Measurements from ENCODE around the gene GORAB. TPM values are rescaled to one million over a fixed set of nuclear protein-coding genes. Genes with fewer than 3 reads are reported as not detected.

Gene GORAB
- 1 to 10 TPM; 8.2 to 9.5 TPM for total RNA-seq

- peaks cover 9% of the 10 kb centered on the region for H3K4me1 Mint-ChIP-seq (ENCODE audit: low read depth)
- H3K27ac Mint-ChIP-seq: no peak within 1 kb of the TSS
- no peaks in the 10 kb centered on the region for H3K27me3 Mint-ChIP-seq
- ChIA-PET CTCF (interaction anchor here (1.3 kb wide), 1 partner anchor 13 kb away, joined by 5 read pairs; no protein-coding TSS in a partner anchor), POLR2A (interaction anchor here (0.6 to 0.9 kb wide), 4 partner anchors 9 to 641 kb away, joined by 3 to 4 read pairs (median 3); no protein-coding TSS in a partner anchor)
- no peaks in the 10 kb centered on the region for H3K9me3 Mint-ChIP-seq
- no peak for TF ChIP-seq CTCF (IDR thresholded peaks at IDR 0.05)
- intact Hi-C loops (cut with micrococcal nuclease): loop anchor here (10.0 kb wide), 1 partner anchor 457 kb away; the partner anchor contains the start of gene KIFAP3
- peak; percentile 99 for ATAC-seq
- peaks cover 10% of the 10 kb centered on the region for H3K36me3 Mint-ChIP-seq (ENCODE audit: low read depth)
- H3K4me3 Mint-ChIP-seq: no peak within 1 kb of the TSS
- peak; percentile 93 for DNase-seq
These were observed at the start of gene GORAB for GRCh38 chr1:170531758-170532657. TSS of gene GORAB (plus strand) at chr1:170532166. CDS start at chr1:170532224, 58 bp downstream.

- Mint-ChIP-seq H3K4me3 (no peak overlapping the region), H3K9me3 (no peaks in the 10 kb centered on the region), H3K27ac (no peak overlapping the region), H3K36me3 (ENCODE audit: low read depth) (no peaks in the 10 kb centered on the region), H3K4me1 (ENCODE audit: low read depth) (no peaks in the 10 kb centered on the region), H3K27me3 (peaks cover 7% of the 10 kb centered on the region)
- ChIA-PET POLR2A (no interaction called here), CTCF (interaction anchor here (1.2 to 1.7 kb wide), 2 partner anchors 8 to 20 kb away, joined by 3 to 4 read pairs; no protein-coding TSS in a partner anchor)
- DNase-seq (no peak), ATAC-seq (no peak)
- TF ChIP-seq CTCF (IDR thresholded peaks at IDR 0.05): no peak
- intact Hi-C loops (cut with micrococcal nuclease): no loop called here
These were observed 48.9 kb upstream of the GORAB start for GRCh38 chr1:170483051-170483450.

GRCh38 chr1:170487503-170487902, 44.5 kb upstream of the GORAB start:
- Mint-ChIP-seq H3K27me3 (peaks cover 7% of the 10 kb centered on the region), H3K36me3 (ENCODE audit: low read depth) (no peaks in the 10 kb centered on the region), H3K4me1 (ENCODE audit: low read depth) (no peaks in the 10 kb centered on the region), H3K9me3 (no peaks in the 10 kb centered on the region), H3K4me3 (no peak overlapping the region), H3K27ac (no peak overlapping the region)
- no peak for ATAC-seq
- TF ChIP-seq CTCF (IDR thresholded peaks at IDR 0.05): no peak
- intact Hi-C loops (cut with micrococcal nuclease): no loop called here
- ChIA-PET CTCF (no interaction called here), POLR2A (interaction anchor here (0.6 to 1.1 kb wide), 2 partner anchors 69 to 545 kb away, joined by 3 read pairs; no protein-coding TSS in a partner anchor)
- no peak for DNase-seq

GRCh38 chr1:170491291-170491690, 40.7 kb upstream of the GORAB start:
- H3K4me1 Mint-ChIP-seq (ENCODE audit: low read depth): peaks cover 6% of the 10 kb centered on the region
- CTCF ChIA-PET: interaction anchor here (1.8 kb wide), 1 partner anchor 9 kb away, joined by 4 read pairs; no protein-coding TSS in a partner anchor

More at GRCh38 chr1:170491291-170491690, 40.7 kb upstream of the GORAB start:
- Mint-ChIP-seq H3K9me3 (no peaks in the 10 kb centered on the region), H3K27me3 (peaks cover 6% of the 10 kb centered on the region), H3K36me3 (ENCODE audit: low read depth) (no peaks in the 10 kb centered on the region), H3K4me3 (no peak overlapping the region), H3K27ac (no peak overlapping the region)
- DNase-seq (no peak), ATAC-seq (no peak)
- intact Hi-C loops (cut with micrococcal nuclease): no loop called here
- no peak for TF ChIP-seq CTCF (IDR thresholded peaks at IDR 0.05)
- POLR2A ChIA-PET: no interaction called here

Data from activated CD8-positive, alpha-beta T cell treated with anti-CD3 and anti-CD28 coated beads for 36 hours (primary cell).